Measurements from ENCODE around the gene SPSB3. TPM values are rescaled to one million over a fixed set of nuclear protein-coding genes. Genes with fewer than 3 reads are reported as not detected.

Gene SPSB3
- total RNA-seq, 1 donor from 2014 or later = 51.2 TPM

- Mint-ChIP-seq H3K4me1 (ENCODE audit: unreplicated experiment) (no peaks in the 10 kb centered on the region), H3K4me3 (no peak overlapping the region), H3K27ac (peak overlapping the region; percentile 41), H3K9me3 (no peaks in the 10 kb centered on the region), H3K27me3 (no peaks in the 10 kb centered on the region), H3K36me3 (no peaks in the 10 kb centered on the region)
- DNase-seq (ENCODE audit: extremely low spot score, unreplicated experiment) = no peak
- TF ChIP-seq, protein P1, sequence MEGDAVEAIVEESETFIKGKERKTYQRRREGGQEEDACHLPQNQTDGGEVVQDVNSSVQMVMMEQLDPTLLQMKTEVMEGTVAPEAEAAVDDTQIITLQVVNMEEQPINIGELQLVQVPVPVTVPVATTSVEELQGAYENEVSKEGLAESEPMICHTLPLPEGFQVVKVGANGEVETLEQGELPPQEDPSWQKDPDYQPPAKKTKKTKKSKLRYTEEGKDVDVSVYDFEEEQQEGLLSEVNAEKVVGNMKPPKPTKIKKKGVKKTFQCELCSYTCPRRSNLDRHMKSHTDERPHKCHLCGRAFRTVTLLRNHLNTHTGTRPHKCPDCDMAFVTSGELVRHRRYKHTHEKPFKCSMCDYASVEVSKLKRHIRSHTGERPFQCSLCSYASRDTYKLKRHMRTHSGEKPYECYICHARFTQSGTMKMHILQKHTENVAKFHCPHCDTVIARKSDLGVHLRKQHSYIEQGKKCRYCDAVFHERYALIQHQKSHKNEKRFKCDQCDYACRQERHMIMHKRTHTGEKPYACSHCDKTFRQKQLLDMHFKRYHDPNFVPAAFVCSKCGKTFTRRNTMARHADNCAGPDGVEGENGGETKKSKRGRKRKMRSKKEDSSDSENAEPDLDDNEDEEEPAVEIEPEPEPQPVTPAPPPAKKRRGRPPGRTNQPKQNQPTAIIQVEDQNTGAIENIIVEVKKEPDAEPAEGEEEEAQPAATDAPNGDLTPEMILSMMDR (conservative IDR thresholded peaks at IDR 0.05) = no peak
Measured at GRCh38 chr16:1745181-1745899, 37.0 kb downstream of the SPSB3 start.

DNA sequence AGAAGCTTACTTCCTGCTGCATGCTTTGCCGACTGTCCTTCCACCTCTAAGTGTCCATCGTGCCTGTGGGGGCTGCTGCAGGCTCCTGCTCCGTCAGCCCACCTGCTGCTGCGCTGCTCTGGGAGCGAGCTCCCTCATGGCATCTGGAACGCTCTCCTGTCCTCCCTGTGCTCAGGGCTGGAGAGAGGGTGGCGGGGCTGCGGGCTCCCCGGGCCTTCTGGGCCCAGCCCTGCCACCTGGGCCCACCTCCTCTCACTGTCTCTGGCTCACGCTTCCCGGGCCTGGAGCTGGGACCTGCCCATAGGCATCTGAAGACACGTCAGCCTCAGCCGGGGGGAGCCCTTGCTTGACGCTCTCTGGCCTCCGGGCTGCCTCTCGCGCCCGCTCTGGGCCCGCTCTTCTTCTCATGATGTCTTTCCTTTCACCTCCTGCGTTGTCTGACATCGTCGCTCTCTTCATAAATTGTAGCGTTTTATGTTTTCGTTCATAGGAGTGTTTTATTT, 38.0 kb downstream of the SPSB3 start:
- Mint-ChIP-seq H3K4me3 (no peak overlapping the region), H3K4me1 (ENCODE audit: unreplicated experiment) (no peaks in the 10 kb centered on the region), H3K9me3 (no peaks in the 10 kb centered on the region), H3K27ac (no peak overlapping the region), H3K27me3 (no peaks in the 10 kb centered on the region), H3K36me3 (no peaks in the 10 kb centered on the region)
- no peak for DNase-seq (ENCODE audit: extremely low spot score, unreplicated experiment)
- TF ChIP-seq, protein P1 (conservative IDR thresholded peaks at IDR 0.05) = no peak

GRCh38 chr16:1743376-1744337, 38.7 kb downstream of the SPSB3 start:
- Mint-ChIP-seq H3K4me1 (ENCODE audit: unreplicated experiment) (no peaks in the 10 kb centered on the region), H3K36me3 (no peaks in the 10 kb centered on the region), H3K4me3 (no peak overlapping the region), H3K27me3 (no peaks in the 10 kb centered on the region), H3K9me3 (no peaks in the 10 kb centered on the region), H3K27ac (no peak overlapping the region)
- DNase-seq (ENCODE audit: extremely low spot score, unreplicated experiment) = peak; percentile 67
- TF ChIP-seq, protein P1 (conservative IDR thresholded peaks at IDR 0.05) = no peak

DNA sequence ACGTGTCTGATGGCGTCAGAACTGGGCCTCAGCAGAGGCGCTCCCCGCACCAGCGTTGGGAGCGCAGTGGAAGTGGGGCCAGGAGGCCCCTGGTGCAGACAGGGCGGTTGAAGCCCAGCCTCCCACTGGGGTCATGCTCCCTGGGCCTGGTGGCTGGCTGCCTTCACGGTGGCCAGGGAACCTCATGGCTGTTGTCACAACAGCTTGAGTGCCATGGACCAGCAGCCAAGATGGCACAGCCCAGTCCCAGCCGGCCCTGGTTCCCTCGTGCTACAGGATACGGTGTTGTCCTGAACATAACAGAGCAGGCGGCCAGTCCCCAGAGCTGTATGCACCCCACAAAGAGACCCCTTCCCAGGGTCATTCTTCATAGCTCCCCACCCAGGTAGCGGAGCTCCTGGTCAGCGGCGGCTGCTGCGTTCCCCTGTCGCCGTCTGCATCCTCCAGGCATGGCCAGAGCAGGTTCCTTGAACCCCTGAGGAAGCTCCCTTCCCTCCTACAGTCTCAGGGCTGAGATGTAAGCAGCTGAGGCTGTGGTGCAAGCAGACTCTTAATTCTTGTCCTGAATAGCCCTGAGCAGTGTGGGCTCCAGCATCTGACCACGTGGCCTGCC, 40.7 kb downstream of the SPSB3 start:
- Mint-ChIP-seq H3K36me3 (no peaks in the 10 kb centered on the region), H3K4me3 (no peak overlapping the region), H3K9me3 (no peaks in the 10 kb centered on the region), H3K27ac (no peak overlapping the region), H3K27me3 (no peaks in the 10 kb centered on the region), H3K4me1 (ENCODE audit: unreplicated experiment) (no peaks in the 10 kb centered on the region)
- TF ChIP-seq, protein P1 (conservative IDR thresholded peaks at IDR 0.05) = no peak
- DNase-seq (ENCODE audit: extremely low spot score, unreplicated experiment) = no peak

GRCh38 chr16:1740781-1741490, 41.4 kb downstream of the SPSB3 start:
- TF ChIP-seq, protein P1 (conservative IDR thresholded peaks at IDR 0.05) = no peak
- Mint-ChIP-seq H3K27me3 (no peaks in the 10 kb centered on the region), H3K9me3 (no peaks in the 10 kb centered on the region), H3K27ac (no peak overlapping the region), H3K36me3 (no peaks in the 10 kb centered on the region), H3K4me3 (no peak overlapping the region), H3K4me1 (ENCODE audit: unreplicated experiment) (no peaks in the 10 kb centered on the region)
- peak; percentile 67 for DNase-seq (ENCODE audit: extremely low spot score, unreplicated experiment)
